Measurements from ENCODE around the gene SLC22A6.

DNA sequence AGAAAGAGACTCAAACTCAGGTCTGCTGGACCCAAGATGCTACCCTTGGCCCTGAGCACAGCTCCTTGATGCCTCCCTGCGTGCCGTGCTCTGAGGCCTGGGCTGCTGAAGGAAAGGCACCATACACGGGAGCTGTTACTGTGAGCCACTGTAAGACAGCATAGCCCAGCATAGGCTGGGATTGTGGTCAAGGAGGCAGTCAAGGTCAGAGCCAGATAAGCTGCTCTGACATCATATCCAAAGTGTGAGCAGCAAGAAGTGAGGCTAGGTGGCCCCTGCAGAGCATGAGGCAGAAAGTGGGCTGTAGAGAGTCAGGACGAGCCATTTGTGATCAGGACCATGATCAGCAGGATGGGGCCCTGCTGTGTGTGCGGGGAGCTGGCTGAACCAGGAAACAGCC, 23.2 kb upstream of the SLC22A6 start:
- TF ChIP-seq, protein P1, sequence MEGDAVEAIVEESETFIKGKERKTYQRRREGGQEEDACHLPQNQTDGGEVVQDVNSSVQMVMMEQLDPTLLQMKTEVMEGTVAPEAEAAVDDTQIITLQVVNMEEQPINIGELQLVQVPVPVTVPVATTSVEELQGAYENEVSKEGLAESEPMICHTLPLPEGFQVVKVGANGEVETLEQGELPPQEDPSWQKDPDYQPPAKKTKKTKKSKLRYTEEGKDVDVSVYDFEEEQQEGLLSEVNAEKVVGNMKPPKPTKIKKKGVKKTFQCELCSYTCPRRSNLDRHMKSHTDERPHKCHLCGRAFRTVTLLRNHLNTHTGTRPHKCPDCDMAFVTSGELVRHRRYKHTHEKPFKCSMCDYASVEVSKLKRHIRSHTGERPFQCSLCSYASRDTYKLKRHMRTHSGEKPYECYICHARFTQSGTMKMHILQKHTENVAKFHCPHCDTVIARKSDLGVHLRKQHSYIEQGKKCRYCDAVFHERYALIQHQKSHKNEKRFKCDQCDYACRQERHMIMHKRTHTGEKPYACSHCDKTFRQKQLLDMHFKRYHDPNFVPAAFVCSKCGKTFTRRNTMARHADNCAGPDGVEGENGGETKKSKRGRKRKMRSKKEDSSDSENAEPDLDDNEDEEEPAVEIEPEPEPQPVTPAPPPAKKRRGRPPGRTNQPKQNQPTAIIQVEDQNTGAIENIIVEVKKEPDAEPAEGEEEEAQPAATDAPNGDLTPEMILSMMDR (IDR thresholded peaks at IDR 0.05 in 8 of 11, conservative IDR thresholded peaks at IDR 0.05 in 3 of 11), result no peak
- TF ChIP-seq POLR2A (IDR thresholded peaks at IDR 0.05), result no peak

Data from spleen (tissue), 7 donors.